DOHH2 (cell line): Measurements from ENCODE around the gene CPLX3.
A peak's percentile ranks its signal among the peaks of the same experiment; 100 is the strongest.

Experiments used
- H3F3A ChIP-seq: fragments of 200-600 bp; sonication (generic), shearing (Covaris generic); 2 replicates; pipeline ENCODE4 v1.6.0; 2016; ENCODE audit warnings: antibody characterized with exemption, mild to moderate bottlenecking; ENCODE audit not compliant: control insufficient read depth, insufficient read depth
- H3K27ac ChIP-seq: fragments of 200-600 bp; sonication (generic); 2 replicates; pipeline ENCODE4 v1.5.1; 2014; ENCODE audit warnings: low read depth, mild to moderate bottlenecking, low read length, moderate library complexity
- H3K27me3 ChIP-seq: fragments of 200-600 bp; sonication (generic); 2 replicates; pipeline ENCODE4 v1.6.1; 2014; ENCODE audit warnings: mild to moderate bottlenecking, low read length, mixed read lengths; ENCODE audit not compliant: control insufficient read depth
- H3K36me3 ChIP-seq: fragments of 200-600 bp; sonication (generic); 2 replicates; pipeline ENCODE4 v1.6.1; 2014; ENCODE audit warnings: mild to moderate bottlenecking, low read length, moderate library complexity, mixed read lengths; ENCODE audit not compliant: control insufficient read depth
- H3K4me1 ChIP-seq: fragments of 200-600 bp; sonication (generic); 2 replicates; pipeline ENCODE4 v1.6.1; 2014; ENCODE audit warnings: mild to moderate bottlenecking, low read length, mixed read lengths; ENCODE audit not compliant: control insufficient read depth
- H3K4me2 ChIP-seq: fragments of 200-600 bp; sonication (generic); 2 replicates; pipeline ENCODE4 v1.6.0; 2014; ENCODE audit warnings: mild to moderate bottlenecking, low read length, moderate library complexity
- H3K4me3 ChIP-seq: fragments of 200-600 bp; sonication (generic); 2 replicates; pipeline ENCODE4 v1.5.1; 2014; ENCODE audit warnings: mild to moderate bottlenecking, low read length, mixed read lengths
- H3K79me2 ChIP-seq: fragments of 200-600 bp; sonication (generic); 2 replicates; pipeline ENCODE4 v1.6.1; 2014; ENCODE audit warnings: mild to moderate bottlenecking, low read length, mixed read lengths; ENCODE audit not compliant: control insufficient read depth
- H3K9me2 ChIP-seq: fragments of 200-600 bp; sonication (generic); replicated peaks from 2 replicates; pipeline ENCODE4 v1.6.1; 2014; ENCODE audit warnings: mild to moderate bottlenecking, low read length, mixed read lengths; ENCODE audit not compliant: control insufficient read depth
- H3K9me3 ChIP-seq: fragments of 200-600 bp; sonication (generic); 2 replicates; pipeline ENCODE4 v1.6.1; 2014; ENCODE audit warnings: antibody characterized with exemption, low read length, mixed read lengths; ENCODE audit not compliant: control insufficient read depth, insufficient read depth
- H4K20me1 ChIP-seq: fragments of 200-600 bp; sonication (generic); 2 replicates; pipeline ENCODE4 v1.6.0; 2014; ENCODE audit warnings: low read depth, mild to moderate bottlenecking, antibody characterized with exemption, low read length, moderate library complexity; ENCODE audit not compliant: control insufficient read depth, insufficient read depth
- CTCF ChIP-seq: fragments of 200-600 bp; sonication (generic); IDR thresholded peaks from one replicate; pipeline ENCODE4 v1.5.1; 2014; ENCODE audit warnings: antibody characterized with exemption, mild to moderate bottlenecking, low read depth, low read length; ENCODE audit not compliant: poor library complexity, severe bottlenecking
- EZH2phosphoT487 ChIP-seq: fragments of 200-600 bp; sonication (generic); IDR thresholded peaks from 2 replicates; pipeline ENCODE4 v1.6.1; 2017; ENCODE audit warnings: borderline replicate concordance, mild to moderate bottlenecking, antibody characterized with exemption, low read length, moderate library complexity, mixed read lengths

Gene CPLX3

GRCh38 chr15:74781431-74782258 is 44.8 kb upstream of the CPLX3 start, which contains the start of gene CSK:
Gene CSK (plus strand): TSS chr15:74782080. CDS start chr15:74798298, 16,218 bp downstream.
- H3K9me3 ChIP-seq = no peaks in the 10 kb centered on the region
- no peaks in the 10 kb centered on the region for H3K27me3 ChIP-seq
- H3K79me2 ChIP-seq = peaks cover 70% of the 10 kb centered on the region
- H3F3A ChIP-seq = peaks cover 77% of the 10 kb centered on the region
- peak; percentile 29 for TF ChIP-seq CTCF
- TF ChIP-seq EZH2phosphoT487 = no peak
- H3K27ac ChIP-seq = peak within 1 kb of the TSS; percentile 99
- H3K4me1 ChIP-seq = peaks cover 83% of the 10 kb centered on the region
- peaks cover 44% of the 10 kb centered on the region for H3K36me3 ChIP-seq
- H3K9me2 ChIP-seq = no peaks in the 10 kb centered on the region
- peak within 1 kb of the TSS; percentile 100 for H3K4me2 ChIP-seq
- no peaks in the 10 kb centered on the region for H4K20me1 ChIP-seq
- peak within 1 kb of the TSS; percentile 98 for H3K4me3 ChIP-seq

GRCh38 chr15:74782259-74783071 is 44.0 kb upstream of the CPLX3 start:
- no peaks in the 10 kb centered on the region for H3K9me2 ChIP-seq
- peak overlapping the region; percentile 99 for H3K27ac ChIP-seq
- peaks cover 75% of the 10 kb centered on the region for H3K79me2 ChIP-seq
- TF ChIP-seq CTCF = no peak
- TF ChIP-seq EZH2phosphoT487 = no peak
- peaks cover 47% of the 10 kb centered on the region for H3K36me3 ChIP-seq
- H3K4me2 ChIP-seq = peak overlapping the region; percentile 100
- H3K27me3 ChIP-seq = no peaks in the 10 kb centered on the region
- H3F3A ChIP-seq = peaks cover 78% of the 10 kb centered on the region
- no peaks in the 10 kb centered on the region for H3K9me3 ChIP-seq
- no peaks in the 10 kb centered on the region for H4K20me1 ChIP-seq
- H3K4me3 ChIP-seq = peak overlapping the region; percentile 98
- H3K4me1 ChIP-seq = peaks cover 83% of the 10 kb centered on the region

GRCh38 chr15:74783072-74783807 is 43.2 kb upstream of the CPLX3 start:
- Histone ChIP-seq H3K9me3 (no peaks in the 10 kb centered on the region), H3K27me3 (no peaks in the 10 kb centered on the region), H3K27ac (peak overlapping the region; percentile 99), H3K4me3 (peak overlapping the region; percentile 98), H3K79me2 (peaks cover 78% of the 10 kb centered on the region), H3K36me3 (peaks cover 51% of the 10 kb centered on the region), H4K20me1 (no peaks in the 10 kb centered on the region), H3K4me1 (peaks cover 83% of the 10 kb centered on the region), H3K4me2 (peak overlapping the region; percentile 100), H3F3A (peaks cover 77% of the 10 kb centered on the region), H3K9me2 (no peaks in the 10 kb centered on the region)
- TF ChIP-seq EZH2phosphoT487 (no peak), CTCF (no peak)
